ENCODE data around the gene FRAT2.
"Not testable (repeated sequence)": the region's sequence is repeated elsewhere in the genome, so short reads cannot be mapped to it uniquely, and the experiment has no call there.

FRAT2 gene

GRCh38 chr10:97356318-97356914, 21.9 kb upstream of the FRAT2 start:
- DNase-seq = no peak

GRCh38 chr10:97355571-97355975, 21.0 kb upstream of the FRAT2 start:
- DNase-seq = no peak

- DNase-seq = no peak
These were observed 19.4 kb upstream of the FRAT2 start for GRCh38 chr10:97353945-97354344.

GRCh38 chr10:97349752-97350513, 15.4 kb upstream of the FRAT2 start:
- DNase-seq = no peak

- DNase-seq = no peak
These were observed 12.8 kb upstream of the FRAT2 start for GRCh38 chr10:97347317-97347716.

- not testable (repeated sequence) for DNase-seq
These were observed 9.1 kb upstream of the FRAT2 start for GRCh38 chr10:97343664-97344063.

GRCh38 chr10:97341416-97341815, 6.9 kb upstream of the FRAT2 start:
- DNase-seq = no peak

GRCh38 chr10:97338041-97338440, 3.5 kb upstream of the FRAT2 start:
- DNase-seq = no peak

- DNase-seq = peak; percentile 87
These were observed 2.7 kb upstream of the FRAT2 start for GRCh38 chr10:97336942-97337831.

- DNase-seq = no peak
These were observed 1.9 kb upstream of the FRAT2 start for GRCh38 chr10:97336446-97336845.

- DNase-seq = no peak
These were observed 1.5 kb upstream of the FRAT2 start for GRCh38 chr10:97336006-97336405.

- no peak for DNase-seq
These were observed 675 bp upstream of the FRAT2 start for GRCh38 chr10:97335188-97335619.

- peak; percentile 83 for DNase-seq
These were observed 744 bp downstream of the FRAT2 start for GRCh38 chr10:97333601-97334369.

GRCh38 chr10:97333351-97333600, 1.3 kb downstream of the FRAT2 start:
- DNase-seq = no peak

GRCh38 chr10:97332591-97333350, 1.8 kb downstream of the FRAT2 start:
- peak; percentile 78 for DNase-seq

GRCh38 chr10:97331153-97331703, 3.3 kb downstream of the FRAT2 start:
- no peak for DNase-seq

GRCh38 chr10:97329766-97330165, 4.8 kb downstream of the FRAT2 start:
- no peak for DNase-seq

- no peak for DNase-seq
These were observed 5.7 kb downstream of the FRAT2 start for GRCh38 chr10:97328646-97329453.

GRCh38 chr10:97327348-97328294, 6.9 kb downstream of the FRAT2 start:
- DNase-seq = no peak

- DNase-seq = no peak
These were observed 8.8 kb downstream of the FRAT2 start for GRCh38 chr10:97325754-97326153.

Measured in islet precursor cell (in vitro differentiated cells).